Caco-2 (cell line): ENCODE measurements around the gene RRP1. TPM values are rescaled to one million over a fixed set of nuclear protein-coding genes. Genes with fewer than 3 reads are reported as not detected.

ENCODE experiments used
- BruUV-seq: library from RNA; stranded (reverse); fragments of 400-500 nt; replicated peaks from 2 replicates; lab custom pipeline; 2021; lab: Mats Ljungman, UMichigan
- CTCF ChIA-PET: fragments of 300-600 bp; sonication (Branson Sonifier 250); formaldehyde crosslinking; loops from one replicate; lab custom pipeline; 2022; ENCODE audit warnings: antibody characterized with exemption; lab: Charles Lee
- POLR2A ChIA-PET: fragments of 300-600 bp; sonication (Branson Sonifier 250); formaldehyde crosslinking; loops from one replicate; lab custom pipeline; 2022; ENCODE audit warnings: antibody characterized with exemption; lab: Charles Lee
- DNase-seq, 2 experiments: peaks; one replicate each; pipeline versions ENCODE4 v3.0.0 to v3.0.0-alpha.2; 2020 to 2022
- H3K27me3 ChIP-seq: replicated peaks from 2 replicates; pipeline ENCODE4 v1.6.0; 2011; ENCODE audit warnings: low read length; ENCODE audit not compliant: control insufficient read depth, insufficient read depth
- H3K36me3 ChIP-seq: 2 replicates; pipeline ENCODE4 v1.5.1; 2011; ENCODE audit warnings: low read length; ENCODE audit not compliant: control insufficient read depth, insufficient read depth
- H3K4me1 ChIP-seq: fragments of 250-450 bp; sonication (Bioruptor Pico); 2 replicates; pipeline ENCODE4 v1.5.1; 2020; ENCODE audit warnings: mild to moderate bottlenecking
- H3K4me3 ChIP-seq: 2 replicates; pipeline ENCODE4 v1.5.1; 2011; ENCODE audit warnings: low read depth, mild to moderate bottlenecking, control low read depth, low read length
- H3K9me3 ChIP-seq: fragments of 250-450 bp; sonication (Bioruptor Pico); 2 replicates; pipeline ENCODE4 v1.5.1; 2020; ENCODE audit warnings: mild to moderate bottlenecking, moderate library complexity
- H3K27ac Mint-ChIP-seq: one replicate; pipeline ENCODE4 v1.8.0; 2022; ENCODE audit warnings: mixed read lengths; ENCODE audit not compliant: unreplicated experiment
- H3K27me3 Mint-ChIP-seq: one replicate; pipeline ENCODE4 v1.8.0; 2022; ENCODE audit warnings: mixed read lengths; ENCODE audit not compliant: insufficient read depth, unreplicated experiment
- H3K36me3 Mint-ChIP-seq: one replicate; pipeline ENCODE4 v1.8.0; 2022; ENCODE audit warnings: mild to moderate bottlenecking, mixed read lengths; ENCODE audit not compliant: insufficient read depth, unreplicated experiment
- H3K4me1 Mint-ChIP-seq: one replicate; pipeline ENCODE4 v1.8.0; 2022; ENCODE audit warnings: low read depth, mixed read lengths; ENCODE audit not compliant: unreplicated experiment
- H3K4me3 Mint-ChIP-seq: one replicate; pipeline ENCODE4 v1.8.0; 2022; ENCODE audit warnings: mild to moderate bottlenecking, moderate library complexity, mixed read lengths; ENCODE audit not compliant: unreplicated experiment
- H3K9me3 Mint-ChIP-seq: one replicate; pipeline ENCODE4 v1.8.0; 2022; ENCODE audit warnings: mixed read lengths; ENCODE audit not compliant: unreplicated experiment
- CTCF ChIP-seq, 2 experiments: fragments of 200-600 bp in 1 of 2; IDR thresholded peaks; 1 replicate in 1 of 2; 2 replicates in 1 of 2; pipeline versions ENCODE4 v1.5.1 to v1.8.0; 2011 to 2022; ENCODE audit warnings: antibody characterized with exemption in 1 of 2, control low read depth in 1 of 2, inconsistent platforms in 1 of 2, low read depth in 1 of 2, low read length in 1 of 2, mild to moderate bottlenecking in 1 of 2, moderate library complexity in 1 of 2; ENCODE audit not compliant: insufficient read depth in 1 of 2, severe bottlenecking in 1 of 2, unreplicated experiment in 1 of 2
- intact Hi-C: fragments of 100-400 bp; cut with micrococcal nuclease; formaldehyde crosslinking; loops from one replicate; pipeline ENCODE4 v1.10.0; 2022; ENCODE audit not compliant: unreplicated experiment
- total RNA-seq: library from RNA; stranded (reverse); gene quantifications from 2 replicates; pipeline ENCODE4 v1.2.3, GENCODE V29; 2022

The RRP1 gene
- total RNA-seq, 1 experiment from 2014 or later, result 52.8 TPM

GRCh38 chr21:43811262-43812105 is 22.1 kb downstream of the RRP1 start:
- BruUV-seq, result no TSS peak
- Mint-ChIP-seq H3K4me1 (peaks cover 18% of the 10 kb centered on the region), H3K27ac (peak overlapping the region; percentile 32), H3K4me3 (no peak overlapping the region), H3K36me3 (peaks cover 22% of the 10 kb centered on the region), H3K27me3 (no peaks in the 10 kb centered on the region), H3K9me3 (no peaks in the 10 kb centered on the region)
- H3K4me3 ChIP-seq, result no peak overlapping the region
- no peaks in the 10 kb centered on the region for H3K9me3 ChIP-seq
- no peak for DNase-seq
- no peak for TF ChIP-seq CTCF (IDR thresholded peaks at IDR 0.05; ENCODE audit: insufficient read depth in 1 of 2, low read depth in 1 of 2, low read length in 1 of 2, severe bottlenecking in 1 of 2, unreplicated experiment in 1 of 2)
- POLR2A ChIA-PET, result no interaction called here
- H3K4me1 ChIP-seq, result peaks cover 12% of the 10 kb centered on the region
- H3K36me3 ChIP-seq, result no peaks in the 10 kb centered on the region
- no peaks in the 10 kb centered on the region for H3K27me3 ChIP-seq
- CTCF ChIA-PET, result interaction anchor here (1.8 kb wide), 1 partner anchor 164 kb away, joined by 10 read pairs; no protein-coding TSS in a partner anchor
- intact Hi-C loops, result loop anchor here (1.0 to 2.0 kb wide), 2 partner anchors 55 to 164 kb away; no protein-coding TSS in a partner anchor

- DNase-seq, result no peak
- BruUV-seq, result no TSS peak
- intact Hi-C loops, result no loop called here
- Histone ChIP-seq H3K4me1 (peaks cover 12% of the 10 kb centered on the region), H3K9me3 (no peaks in the 10 kb centered on the region), H3K36me3 (no peaks in the 10 kb centered on the region), H3K27me3 (no peaks in the 10 kb centered on the region), H3K4me3 (no peak overlapping the region)
- H3K27me3 Mint-ChIP-seq, result no peaks in the 10 kb centered on the region
- H3K4me1 Mint-ChIP-seq, result peaks cover 18% of the 10 kb centered on the region
- no peak overlapping the region for H3K27ac Mint-ChIP-seq
- POLR2A ChIA-PET, result no interaction called here
- H3K4me3 Mint-ChIP-seq, result no peak overlapping the region
- H3K9me3 Mint-ChIP-seq, result no peaks in the 10 kb centered on the region
- peaks cover 22% of the 10 kb centered on the region for H3K36me3 Mint-ChIP-seq
- no peak for TF ChIP-seq CTCF (IDR thresholded peaks at IDR 0.05; ENCODE audit: insufficient read depth in 1 of 2, low read depth in 1 of 2, low read length in 1 of 2, severe bottlenecking in 1 of 2, unreplicated experiment in 1 of 2)
- CTCF ChIA-PET, result interaction anchor here (1.8 kb wide), 1 partner anchor 163 kb away, joined by 10 read pairs; no protein-coding TSS in a partner anchor
Observed at GRCh38 chr21:43812139-43812821, 22.9 kb downstream of the RRP1 start.

- Mint-ChIP-seq H3K27ac (no peak overlapping the region), H3K36me3 (peaks cover 22% of the 10 kb centered on the region), H3K4me3 (no peak overlapping the region), H3K9me3 (no peaks in the 10 kb centered on the region), H3K27me3 (no peaks in the 10 kb centered on the region), H3K4me1 (peaks cover 18% of the 10 kb centered on the region)
- intact Hi-C loops, result no loop called here
- POLR2A ChIA-PET, result no interaction called here
- H3K9me3 ChIP-seq, result no peaks in the 10 kb centered on the region
- no peak overlapping the region for H3K4me3 ChIP-seq
- no peaks in the 10 kb centered on the region for H3K36me3 ChIP-seq
- H3K4me1 ChIP-seq, result peaks cover 12% of the 10 kb centered on the region
- no peaks in the 10 kb centered on the region for H3K27me3 ChIP-seq
- BruUV-seq, result no TSS peak
- no peak for TF ChIP-seq CTCF (IDR thresholded peaks at IDR 0.05; ENCODE audit: insufficient read depth in 1 of 2, low read depth in 1 of 2, low read length in 1 of 2, severe bottlenecking in 1 of 2, unreplicated experiment in 1 of 2)
- DNase-seq, result no peak
- CTCF ChIA-PET, result interaction anchor here (0.6 kb wide), 1 partner anchor 17 kb away, joined by 3 read pairs; no protein-coding TSS in a partner anchor
Observed at GRCh38 chr21:43812957-43813655, 23.7 kb downstream of the RRP1 start.
